GM11168 (cell line): ENCODE measurements around the gene OXA1L.
"Not testable (repeated sequence)": the region's sequence is repeated elsewhere in the genome, so short reads cannot be mapped to it uniquely, and the experiment has no call there.

Source experiments
- in situ Hi-C: fragments of 300-500 bp; cut with MboI; formaldehyde crosslinking; loops from one replicate; pipeline ENCODE4 v1.12.0; 2022; ENCODE audit warnings: low sequenced_read_pairs; ENCODE audit not compliant: unreplicated experiment

The OXA1L gene

DNA sequence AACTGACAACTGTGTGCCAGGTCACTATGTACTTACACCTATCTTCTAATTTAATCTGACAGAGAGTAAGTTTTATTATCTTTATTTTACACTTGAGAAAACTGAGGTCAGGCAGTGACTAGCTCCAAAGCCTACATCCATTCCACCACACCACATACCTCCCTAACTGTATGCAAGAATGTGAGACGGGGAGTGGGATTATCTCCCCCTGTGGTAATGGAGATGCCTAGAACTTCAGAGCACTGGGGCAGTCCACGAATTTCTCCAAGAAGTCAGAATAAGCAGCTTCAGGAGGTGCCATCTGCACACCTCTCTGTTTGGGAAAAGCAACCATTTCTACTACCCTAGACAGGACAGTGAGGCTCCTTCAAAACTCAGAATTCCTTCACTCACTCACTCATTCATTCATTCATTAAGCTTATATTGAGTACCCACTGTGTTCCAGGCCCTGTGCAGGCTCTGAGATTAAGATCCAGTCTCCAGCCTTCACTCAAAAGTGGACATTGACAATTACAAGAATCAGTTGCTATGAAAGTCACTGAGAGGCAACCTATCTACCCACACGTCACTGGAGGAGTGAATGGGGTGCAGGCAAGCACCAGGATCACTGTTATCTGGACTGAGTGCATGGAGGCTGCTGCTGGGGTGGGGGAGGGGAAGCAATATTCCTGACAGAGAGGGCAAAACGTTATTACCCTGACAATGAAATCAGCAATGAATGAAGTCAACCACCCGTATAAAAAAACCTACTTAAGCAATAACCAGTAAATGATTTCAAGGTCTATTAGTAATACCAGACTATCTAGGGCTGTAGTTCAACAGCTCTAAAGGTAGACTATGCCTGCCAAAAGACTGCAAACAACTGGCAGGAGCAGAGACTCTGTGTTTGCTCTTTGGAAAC is 30.8 kb downstream of the OXA1L start:
- in situ Hi-C loops, result no loop called here

DNA sequence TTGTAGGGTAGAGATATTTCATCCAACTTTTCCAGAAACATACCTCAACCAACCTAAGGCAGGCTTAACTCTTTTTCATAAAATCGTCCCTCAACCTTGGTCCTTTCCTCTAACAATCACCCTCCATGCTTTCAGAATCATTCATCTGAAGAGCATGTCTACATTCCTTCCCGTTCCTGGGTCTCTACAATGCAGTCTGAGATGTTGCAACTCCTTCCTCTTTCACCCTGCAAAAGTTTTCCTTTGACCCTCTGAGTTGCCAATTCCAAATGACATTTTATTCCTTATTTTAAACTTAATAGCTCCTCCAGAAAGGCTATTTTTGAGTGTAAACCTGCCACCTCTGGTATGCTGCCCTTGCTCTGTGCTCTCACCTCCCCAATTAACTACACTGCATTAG is 32.0 kb downstream of the OXA1L start:
- in situ Hi-C loops, result no loop called here

DNA sequence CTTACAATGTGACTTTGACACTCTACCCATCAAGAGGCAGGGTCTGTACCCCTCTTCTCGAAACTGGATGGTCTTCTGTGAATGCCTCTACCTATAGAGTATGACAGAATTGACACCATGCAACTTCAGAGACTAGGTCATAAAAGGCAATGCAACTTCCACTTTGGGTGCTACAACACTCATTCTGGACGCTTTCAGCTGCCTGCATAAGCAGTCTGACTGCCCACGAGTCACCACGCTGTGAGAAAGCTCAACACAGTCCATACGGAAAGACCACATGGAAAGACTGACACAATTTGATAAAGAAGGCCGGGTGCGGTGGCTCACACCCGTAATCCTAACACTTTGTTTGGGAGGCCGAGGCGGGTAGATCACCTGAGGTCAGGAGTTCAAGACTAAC is 33.9 kb downstream of the OXA1L start:
- in situ Hi-C loops, result no loop called here

DNA sequence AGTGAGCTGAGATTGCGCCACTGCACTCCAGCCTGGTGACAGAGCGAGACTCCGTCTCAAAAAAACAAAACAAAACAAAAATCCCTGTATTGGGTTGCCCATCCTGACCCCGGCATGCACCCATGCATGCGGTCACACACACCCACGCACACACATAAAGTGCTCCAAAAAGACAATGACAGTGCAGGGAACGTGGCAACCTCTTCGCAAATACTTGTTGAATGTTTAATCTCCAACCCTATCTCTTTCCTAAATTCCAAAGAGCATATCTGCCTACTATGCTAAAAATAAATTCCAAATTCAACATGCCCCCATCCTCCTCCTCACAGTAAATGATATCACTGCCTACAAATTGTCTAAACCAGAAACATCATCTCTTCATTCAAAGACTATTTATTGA is 35.2 kb downstream of the OXA1L start:
- in situ Hi-C loops, result no loop called here

DNA sequence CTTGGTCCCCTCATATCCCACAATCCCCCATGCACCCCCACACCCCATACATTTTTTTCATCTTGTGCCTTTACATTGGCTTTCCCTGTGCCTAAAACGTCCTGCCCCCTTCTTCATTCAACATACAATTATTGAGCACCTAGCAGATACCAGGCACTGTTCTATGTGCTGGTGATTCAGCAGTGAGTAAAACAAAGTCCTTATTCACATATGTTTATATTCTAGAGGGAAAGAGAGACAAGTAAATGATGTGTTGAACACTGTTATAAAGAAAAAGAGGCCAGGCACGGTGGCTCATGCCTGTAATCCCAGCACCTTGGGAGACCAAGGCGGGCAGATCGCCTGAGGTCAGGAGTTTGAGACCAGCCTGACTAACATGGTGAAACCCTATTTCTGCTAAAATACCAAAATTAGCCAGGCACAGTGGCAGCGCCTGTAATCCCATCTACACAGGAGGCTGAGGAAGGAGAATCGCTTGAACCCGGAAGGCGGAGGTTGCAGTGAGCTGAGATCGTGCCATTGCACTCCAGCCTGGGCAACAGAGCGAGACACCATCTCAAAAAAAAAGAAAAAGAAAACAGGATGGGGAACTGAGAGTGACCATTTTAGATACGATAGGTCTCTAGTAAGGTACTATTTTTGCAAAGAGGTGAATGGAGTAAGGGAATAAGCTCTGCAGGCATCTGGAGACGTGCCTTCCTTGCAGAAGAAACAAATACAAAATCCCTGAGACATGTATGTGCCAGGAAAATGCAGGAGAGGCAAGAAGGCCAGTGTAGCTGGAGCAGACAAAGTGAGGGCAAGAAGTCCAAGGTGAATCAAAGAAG is 36.6 kb downstream of the OXA1L start:
- in situ Hi-C loops, result no loop called here

DNA sequence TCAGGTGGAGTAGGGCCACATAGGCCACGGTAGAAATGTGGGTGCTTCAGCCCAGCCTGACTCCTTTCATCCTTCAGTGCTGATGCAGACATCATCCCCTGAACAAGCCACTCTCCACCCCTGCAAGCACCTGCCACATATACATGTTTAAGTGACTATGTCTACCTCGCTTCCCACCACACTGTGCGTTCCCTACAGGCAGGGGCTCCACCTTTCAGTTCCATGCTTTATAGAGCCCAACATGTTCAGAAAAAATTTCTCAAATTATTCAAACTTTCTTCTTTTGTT is 37.1 kb downstream of the OXA1L start:
- in situ Hi-C loops, result no loop called here

DNA sequence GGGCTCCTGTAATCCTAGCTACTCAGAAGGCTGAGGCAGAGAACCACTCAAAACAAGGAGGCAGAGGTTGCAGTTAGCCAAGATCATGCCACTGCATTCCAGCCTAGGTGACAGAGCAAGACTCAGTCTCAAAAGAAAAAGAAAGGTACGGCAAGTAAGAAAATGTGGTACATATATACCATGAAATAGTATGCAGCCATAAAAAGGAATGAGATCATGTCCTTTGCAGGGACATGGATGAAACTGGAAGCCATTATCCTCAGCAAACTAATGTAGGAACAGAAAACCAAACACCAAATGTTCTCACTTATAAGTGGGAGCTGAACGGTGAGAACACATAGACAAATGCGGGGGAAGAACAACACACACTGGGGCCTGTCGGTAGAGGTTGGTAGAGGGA is 38.7 kb downstream of the OXA1L start:
- in situ Hi-C loops, result not testable (repeated sequence)

DNA sequence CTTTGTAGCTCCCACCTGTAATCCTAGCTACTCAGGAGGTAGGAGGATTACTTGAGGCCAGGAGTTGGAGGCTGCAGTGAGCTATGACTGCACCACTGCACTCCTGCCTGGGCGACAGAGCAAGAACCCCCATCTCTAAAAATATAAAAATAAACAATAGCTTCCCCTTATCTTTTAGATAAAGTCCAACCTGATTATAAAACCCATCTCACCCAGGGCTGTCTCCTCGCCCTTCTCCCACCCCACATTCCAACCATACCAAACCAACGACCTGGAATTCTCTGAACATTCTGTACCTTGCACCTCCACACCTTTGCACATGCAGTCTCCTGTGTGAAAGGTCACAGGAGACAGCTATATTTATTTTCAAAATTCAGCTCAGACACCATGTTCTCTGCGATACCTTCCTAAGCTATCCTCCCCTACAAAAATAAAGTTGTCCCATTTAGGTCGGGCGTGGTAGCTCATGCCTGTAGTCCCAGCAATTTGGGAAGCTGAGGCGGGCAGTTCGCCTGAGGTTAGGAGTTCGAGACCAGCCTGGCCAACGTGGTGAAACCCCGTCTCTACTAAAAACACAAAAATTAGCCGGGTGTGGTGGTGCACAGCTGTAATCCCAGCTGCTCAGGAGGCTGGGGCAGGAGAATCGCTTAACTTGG is 41.1 kb downstream of the OXA1L start:
- in situ Hi-C loops, result no loop called here

DNA sequence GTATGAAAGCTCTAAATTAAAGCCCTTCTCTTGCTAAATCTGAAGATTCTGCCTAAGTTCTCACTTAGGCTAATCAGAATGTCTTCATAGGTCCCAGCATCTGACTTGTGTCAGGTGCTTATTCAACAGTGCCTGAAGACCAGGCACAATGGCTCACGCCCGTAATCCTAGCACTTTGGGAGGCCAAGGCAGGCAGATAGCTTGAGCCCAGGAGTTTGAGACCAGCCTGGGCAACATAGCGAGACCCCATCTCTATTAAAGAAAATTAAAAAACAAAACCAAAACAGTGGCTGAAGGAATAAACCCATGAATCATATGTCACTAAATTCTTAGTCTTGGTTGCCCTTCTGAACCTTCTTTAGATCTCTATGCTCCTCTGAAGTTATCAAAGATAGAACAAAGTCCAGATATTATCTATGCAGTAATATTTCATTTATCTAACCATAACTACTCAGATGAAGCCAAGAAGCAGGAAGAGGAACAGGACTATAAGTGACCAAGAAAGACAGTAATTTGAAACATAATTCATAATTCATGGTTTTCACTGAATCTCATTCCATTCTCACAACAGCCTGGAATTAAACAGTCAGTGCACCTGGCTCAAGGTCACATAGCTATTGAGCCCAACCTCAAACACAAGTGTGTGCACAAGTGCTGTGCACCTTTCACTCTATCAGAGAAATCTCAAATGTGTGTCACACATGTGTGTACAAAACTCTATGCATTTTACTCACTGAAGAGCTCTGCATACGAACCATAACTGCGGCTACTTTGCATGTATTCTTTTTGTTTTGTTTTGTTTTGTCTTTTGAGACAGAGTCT is 42.1 kb downstream of the OXA1L start:
- in situ Hi-C loops, result no loop called here

DNA sequence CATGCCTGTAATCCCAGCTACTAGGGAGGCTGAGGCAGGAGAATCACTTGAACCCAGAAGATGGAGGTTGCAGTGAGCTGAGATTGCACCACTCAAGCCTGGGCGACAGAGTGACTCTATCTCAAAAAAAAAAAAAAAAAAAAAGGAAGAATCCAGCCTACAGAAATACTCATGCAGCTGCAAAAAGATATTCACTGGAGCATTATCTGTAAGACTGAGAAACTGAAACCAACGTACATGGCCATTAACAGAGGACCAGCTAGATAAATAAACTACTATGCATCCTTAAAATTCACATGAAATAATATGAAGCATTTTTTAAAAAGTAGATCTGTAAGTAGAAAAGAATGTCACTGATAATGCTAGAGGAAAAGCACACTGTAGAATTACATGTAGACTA is 45.2 kb downstream of the OXA1L start:
- in situ Hi-C loops, result no loop called here

DNA sequence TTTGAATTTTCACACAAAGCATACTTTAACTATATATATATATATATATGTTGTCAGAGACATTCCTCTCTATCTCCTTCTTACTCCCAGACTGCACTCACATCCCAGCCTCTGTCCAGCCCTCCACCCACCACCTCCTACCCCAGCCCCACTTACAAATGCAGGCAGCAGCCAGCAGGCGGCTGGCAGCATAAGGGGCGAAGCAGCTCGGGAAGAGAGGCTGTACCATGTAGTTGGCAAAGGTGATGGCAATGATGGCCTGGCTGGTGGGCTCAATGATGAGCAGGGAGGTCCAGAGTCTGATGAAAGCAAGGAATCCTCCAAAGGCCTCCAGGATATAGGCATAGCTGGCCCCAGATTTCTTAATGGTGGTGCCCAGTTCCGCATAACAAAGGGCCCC is 46.3 kb downstream of the OXA1L start:
- in situ Hi-C loops, result no loop called here

DNA sequence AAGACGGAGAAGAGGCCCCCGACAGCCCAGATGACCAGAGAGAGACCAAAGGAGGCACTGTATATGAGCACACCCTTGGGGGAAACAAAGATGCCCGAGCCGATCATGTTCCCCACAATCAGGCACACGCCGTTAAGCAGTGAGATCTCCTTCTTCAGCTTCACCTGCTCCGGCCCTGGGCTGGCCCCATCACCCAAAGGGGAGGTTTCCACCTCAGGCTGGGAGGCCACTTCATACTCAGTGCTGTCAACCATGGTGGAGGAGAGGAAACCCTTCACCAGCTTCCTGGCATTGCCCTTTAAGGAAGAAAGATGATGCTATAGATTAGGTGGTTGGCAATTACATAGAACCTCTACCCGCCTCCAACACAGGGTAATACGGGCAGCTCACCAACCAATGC is 46.7 kb downstream of the OXA1L start:
- in situ Hi-C loops, result no loop called here

DNA sequence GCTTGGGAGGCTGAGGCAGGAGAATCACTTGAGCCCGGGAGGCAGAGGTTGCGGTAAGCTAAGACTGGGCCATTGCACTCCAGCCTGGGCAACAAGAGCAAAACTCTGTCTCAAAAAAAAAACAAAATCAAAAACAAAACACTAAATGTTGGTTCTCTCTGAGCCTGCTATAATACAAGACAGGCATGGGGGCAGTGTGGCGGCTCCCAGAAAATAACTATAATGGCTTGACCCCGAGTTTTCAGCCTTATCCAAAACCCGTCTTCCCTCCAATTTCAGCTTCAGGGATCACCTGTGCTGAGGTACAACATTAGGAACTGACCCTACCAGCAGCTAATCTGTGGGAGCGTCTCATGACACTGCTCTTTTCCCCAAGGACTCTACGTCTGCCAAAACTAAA is 47.9 kb downstream of the OXA1L start:
- in situ Hi-C loops, result no loop called here

DNA sequence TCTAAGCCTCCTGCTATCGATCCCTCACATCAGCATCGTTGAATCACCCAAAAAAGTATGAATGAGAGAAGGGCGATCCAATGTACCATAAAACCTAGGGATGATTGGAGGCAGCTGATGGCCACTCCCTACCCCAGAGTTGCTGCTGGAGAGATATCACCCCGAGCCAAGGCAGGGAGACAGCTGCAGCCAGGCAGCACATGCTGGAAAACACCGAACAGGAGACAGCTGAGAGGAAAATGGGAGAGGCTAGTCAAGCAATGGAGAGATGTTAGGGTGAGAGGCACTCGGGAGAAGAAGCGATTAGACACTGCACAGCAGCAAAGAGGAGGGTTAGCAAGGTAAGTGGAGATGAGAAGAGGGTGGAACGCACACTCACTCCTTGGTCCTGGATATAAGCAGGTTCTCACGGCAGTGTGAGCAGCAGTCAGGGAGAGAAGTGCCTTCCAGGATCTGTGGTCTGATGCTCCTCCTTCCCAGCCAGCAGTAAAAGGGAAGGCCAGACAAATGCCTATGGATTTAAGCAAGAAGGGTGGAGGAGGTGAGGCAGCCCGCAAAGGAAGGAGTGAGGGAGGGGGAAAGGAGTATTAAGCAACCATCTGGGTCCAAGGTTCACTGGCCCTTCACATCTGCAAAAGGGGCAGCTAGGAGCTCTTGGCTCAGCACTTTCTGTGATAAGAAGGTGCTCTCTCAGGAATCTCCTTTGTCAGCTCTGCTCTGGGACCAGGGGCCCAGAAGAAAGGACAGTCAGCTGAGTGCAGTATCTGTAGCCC is 48.6 kb downstream of the OXA1L start, which contains the start of gene SLC7A7:
Gene SLC7A7, minus strand, starts transcription at position 495 of the 773 bp plus-strand sequence. CDS start 2,037 bp downstream, outside the sequence.
- in situ Hi-C loops, result loop anchor here (5.0 kb wide), 1 partner anchor 38 kb away; no protein-coding TSS in a partner anchor

DNA sequence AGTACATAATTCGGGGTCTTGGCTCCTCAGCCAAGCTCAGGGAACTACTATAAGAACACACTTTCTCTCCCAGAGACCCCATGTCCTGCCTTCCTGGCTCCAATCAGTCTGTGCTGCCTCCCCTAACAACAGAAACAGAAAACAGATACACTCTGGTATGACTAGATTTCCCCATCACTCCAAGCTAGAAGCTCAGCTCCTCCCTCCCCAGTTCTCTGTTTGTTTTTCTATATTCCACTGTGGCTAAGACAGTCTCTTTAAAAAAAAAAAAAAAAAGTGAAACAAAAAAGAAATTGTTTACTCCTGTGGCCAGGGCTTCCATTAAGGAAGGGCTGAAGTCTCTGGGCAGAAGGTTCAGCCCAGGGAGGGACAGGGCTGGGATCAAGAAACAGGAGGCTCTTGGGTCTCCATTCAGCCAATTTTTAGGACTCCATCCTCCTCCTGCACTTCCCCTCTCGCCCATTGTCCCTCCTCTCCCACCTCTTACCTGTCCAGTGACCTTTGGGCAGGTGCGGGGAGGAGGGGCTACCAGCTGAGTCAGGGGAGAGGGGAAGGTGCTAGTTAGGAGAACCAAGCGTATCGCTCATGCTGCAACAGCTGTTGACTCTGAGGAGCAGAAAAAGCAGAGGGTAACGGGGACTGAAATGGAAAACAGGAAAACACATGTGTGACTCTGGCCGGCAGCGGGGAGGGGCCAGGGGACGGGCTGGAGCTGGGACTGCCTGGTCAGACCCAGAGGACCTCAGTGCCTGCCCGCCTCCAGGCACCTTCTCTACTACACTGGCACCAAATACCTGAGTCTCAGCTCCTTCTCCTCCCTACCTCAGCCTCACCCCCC is 52.9 kb downstream of the OXA1L start:
- in situ Hi-C loops, result loop anchor here (5.0 kb wide), 1 partner anchor 42 kb away; no protein-coding TSS in a partner anchor

DNA sequence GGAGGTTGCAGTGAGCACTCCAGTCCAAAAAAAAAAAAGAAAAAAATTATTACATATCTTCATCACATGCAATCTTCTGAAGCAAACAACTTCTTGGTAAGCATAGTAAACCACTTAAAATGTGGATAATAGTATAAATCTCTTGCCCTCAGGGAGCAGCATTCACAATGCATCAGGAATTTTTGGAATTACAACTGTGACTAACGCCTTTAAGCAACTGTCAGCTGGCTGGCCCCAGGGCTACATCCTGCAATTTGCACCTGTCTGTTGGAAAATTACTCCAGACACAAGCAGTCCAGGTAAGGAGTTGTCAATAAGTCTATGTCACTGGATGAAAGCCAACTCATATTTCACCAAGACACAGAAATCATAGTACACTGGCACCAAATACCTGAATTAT is 54.2 kb downstream of the OXA1L start:
- in situ Hi-C loops, result no loop called here

DNA sequence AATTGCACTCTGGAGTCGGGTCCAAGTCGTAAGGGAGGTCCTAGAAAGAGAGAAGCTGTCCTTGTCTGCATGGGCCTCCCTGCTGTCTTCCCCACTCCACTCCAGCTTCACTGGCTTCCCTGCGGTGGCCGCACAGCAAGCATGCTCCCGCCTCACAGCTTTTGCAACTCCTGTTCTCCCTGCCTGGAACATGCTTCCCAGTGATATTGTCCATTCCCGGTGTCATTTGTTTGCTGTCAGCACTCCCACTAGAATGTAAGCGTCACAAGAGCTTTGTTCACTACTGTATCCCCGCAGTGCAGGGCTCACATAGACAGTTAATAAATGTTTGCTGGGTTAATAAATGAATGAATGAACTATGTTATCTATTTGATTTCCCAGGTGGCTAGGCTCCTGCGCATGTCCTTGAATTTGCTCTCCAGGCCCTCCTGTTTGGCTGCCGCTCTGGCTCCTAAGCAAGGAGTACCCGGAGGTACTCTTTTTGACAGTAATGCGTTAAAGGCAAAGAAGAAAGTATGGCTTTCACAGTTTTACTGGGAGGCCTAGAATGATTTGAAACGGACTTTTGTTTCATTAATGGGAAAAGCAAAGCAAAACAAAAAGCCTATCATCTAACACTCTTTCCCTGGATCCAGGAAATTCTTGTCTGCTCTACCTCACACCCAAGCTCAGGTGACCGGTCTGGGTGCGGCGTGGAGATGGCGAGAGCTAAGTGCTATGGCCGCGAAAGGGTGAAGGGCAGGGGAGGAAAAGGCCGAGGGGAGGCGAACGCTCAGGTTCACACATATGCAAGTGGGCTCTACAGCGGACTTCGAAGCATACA is 54.9 kb downstream of the OXA1L start:
- in situ Hi-C loops, result no loop called here
